Panc1 (cell line): ENCODE results near the gene COQ2.

Source experiments
- POLR2AphosphoS5 ChIP-seq: IDR thresholded peaks from 2 replicates; pipeline ENCODE4 v1.6.1; 2012; ENCODE audit warnings: mild to moderate bottlenecking, low read depth, low read length, moderate library complexity
- TF ChIP-seq, protein P1 (sequence below): fragments of 450-650 bp; IDR thresholded peaks from 2 replicates; pipeline ENCODE4 v1.5.1; 2017; ENCODE audit warnings: mild to moderate bottlenecking

GRCh38 chr4:83263106-83263505 is 21.5 kb downstream of the COQ2 start:
- TF ChIP-seq, protein P1, sequence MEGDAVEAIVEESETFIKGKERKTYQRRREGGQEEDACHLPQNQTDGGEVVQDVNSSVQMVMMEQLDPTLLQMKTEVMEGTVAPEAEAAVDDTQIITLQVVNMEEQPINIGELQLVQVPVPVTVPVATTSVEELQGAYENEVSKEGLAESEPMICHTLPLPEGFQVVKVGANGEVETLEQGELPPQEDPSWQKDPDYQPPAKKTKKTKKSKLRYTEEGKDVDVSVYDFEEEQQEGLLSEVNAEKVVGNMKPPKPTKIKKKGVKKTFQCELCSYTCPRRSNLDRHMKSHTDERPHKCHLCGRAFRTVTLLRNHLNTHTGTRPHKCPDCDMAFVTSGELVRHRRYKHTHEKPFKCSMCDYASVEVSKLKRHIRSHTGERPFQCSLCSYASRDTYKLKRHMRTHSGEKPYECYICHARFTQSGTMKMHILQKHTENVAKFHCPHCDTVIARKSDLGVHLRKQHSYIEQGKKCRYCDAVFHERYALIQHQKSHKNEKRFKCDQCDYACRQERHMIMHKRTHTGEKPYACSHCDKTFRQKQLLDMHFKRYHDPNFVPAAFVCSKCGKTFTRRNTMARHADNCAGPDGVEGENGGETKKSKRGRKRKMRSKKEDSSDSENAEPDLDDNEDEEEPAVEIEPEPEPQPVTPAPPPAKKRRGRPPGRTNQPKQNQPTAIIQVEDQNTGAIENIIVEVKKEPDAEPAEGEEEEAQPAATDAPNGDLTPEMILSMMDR = no peak
- no peak for TF ChIP-seq POLR2AphosphoS5
